Measurements from ENCODE around the gene HEXIM2. TPM values are rescaled to one million over a fixed set of nuclear protein-coding genes. Genes with fewer than 3 reads are reported as not detected.
"Not testable (repeated sequence)": the region's sequence is repeated elsewhere in the genome, so short reads cannot be mapped to it uniquely, and the experiment has no call there.

HEXIM2 gene
- total and polyA plus RNA-seq, 3 experiments from 2014 or later = 4.0 to 9.3 (median 7.7) TPM

DNA sequence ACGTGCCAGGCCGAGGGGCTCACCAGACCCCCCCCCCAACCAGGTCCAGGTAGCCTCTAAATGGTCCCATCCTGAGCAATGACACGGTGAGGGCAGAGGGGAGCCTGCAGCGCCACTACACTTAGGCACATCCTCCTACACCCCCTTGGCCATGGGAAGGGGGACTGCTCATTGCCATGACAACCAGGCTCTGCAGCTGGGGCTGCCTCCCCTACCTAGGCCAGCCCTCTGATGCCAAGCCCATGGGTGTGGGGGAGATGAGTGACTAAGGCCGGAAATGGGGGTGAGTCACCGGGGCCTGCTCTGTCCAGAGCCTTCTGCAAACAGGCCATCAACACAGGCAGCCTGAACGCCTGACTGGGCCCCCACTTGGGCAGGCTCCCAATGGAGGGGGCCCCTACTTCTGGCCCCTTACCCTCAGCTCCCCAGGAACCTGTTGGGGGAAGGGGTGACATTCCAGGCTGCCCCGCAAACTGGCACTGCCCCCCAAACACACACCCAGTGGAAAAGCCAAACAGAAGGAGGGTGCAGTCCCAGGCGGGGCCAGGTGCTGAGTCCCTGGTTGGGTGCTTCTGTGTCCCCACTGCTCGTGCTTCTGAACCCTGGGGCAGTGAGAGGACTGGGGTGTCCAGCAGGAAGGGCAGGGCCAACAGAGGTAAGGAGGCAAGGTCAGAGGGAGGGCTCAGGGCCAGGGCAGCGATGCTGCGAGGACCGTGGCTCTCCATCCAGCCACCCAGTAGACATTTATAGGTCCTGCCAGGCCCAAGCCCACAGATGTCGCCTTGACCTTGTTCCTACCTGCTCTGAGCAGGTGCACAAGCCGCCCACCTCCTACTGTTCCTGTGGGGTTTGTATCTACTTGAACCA is 37.5 kb upstream of the HEXIM2 start:
- no peaks in the 10 kb centered on the region for H3K4me1 ChIP-seq (ENCODE audit: insufficient read depth, low read length)
- peak in 1 of 5 donors; percentile 68 for DNase-seq
- H3K27ac Mint-ChIP-seq = peak overlapping the region in 1 of 8 donors; percentile 55
- H3K4me3 Mint-ChIP-seq = no peak overlapping the region
- POLR2A ChIA-PET = no interaction called here
- H3K27me3 Mint-ChIP-seq = no peaks in the 10 kb centered on the region
- no peaks in the 10 kb centered on the region for H3K9me3 ChIP-seq (ENCODE audit: low read length)
- CTCF ChIA-PET = interaction anchor here (0.5 to 1.9 kb wide), 2 partner anchors 11 to 61 kb away, joined by 4 to 10 read pairs; partner anchors contain the start of gene ACBD4
- H3K27me3 ChIP-seq (ENCODE audit: insufficient read depth, low read length, poor library complexity, severe bottlenecking) = no peaks in the 10 kb centered on the region
- H3K27ac ChIP-seq (ENCODE audit: low read depth, low read length) = no peak overlapping the region
- H3K36me3 ChIP-seq (ENCODE audit: insufficient read depth, low read length) = no peaks in the 10 kb centered on the region
- H3K4me3 ChIP-seq (ENCODE audit: low read length) = no peak overlapping the region
- peaks cover 0 to 3% (median 0%) of the 10 kb centered on the region in 3 donors for H3K4me1 Mint-ChIP-seq
- H3K36me3 Mint-ChIP-seq = no peaks in the 10 kb centered on the region
- no peaks in the 10 kb centered on the region for H3K9me3 Mint-ChIP-seq

DNA sequence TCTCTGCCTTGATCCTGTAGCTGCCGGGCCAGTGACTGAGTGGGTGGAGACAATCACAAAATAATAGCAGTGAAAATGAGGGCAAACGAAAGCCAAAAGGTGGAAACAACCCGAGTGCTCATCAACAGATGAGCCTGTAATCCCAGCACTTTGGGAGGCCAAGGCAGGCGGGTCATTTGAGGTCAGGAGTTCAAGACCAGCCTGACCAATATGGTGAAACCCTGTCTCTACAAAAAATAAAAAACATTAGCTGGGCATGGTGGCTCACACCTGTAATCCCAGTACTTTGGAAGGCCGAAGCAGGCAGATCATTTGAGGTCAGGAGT is 36.9 kb upstream of the HEXIM2 start:
- H3K9me3 ChIP-seq (ENCODE audit: low read length); H3K4me1 ChIP-seq (ENCODE audit: insufficient read depth, low read length); H3K27ac ChIP-seq (ENCODE audit: low read depth, low read length); DNase-seq; POLR2A ChIA-PET; H3K9me3 Mint-ChIP-seq; H3K36me3 ChIP-seq (ENCODE audit: insufficient read depth, low read length); H3K27me3 Mint-ChIP-seq; H3K4me3 Mint-ChIP-seq; H3K4me1 Mint-ChIP-seq; H3K36me3 Mint-ChIP-seq; H3K27me3 ChIP-seq (ENCODE audit: insufficient read depth, low read length, poor library complexity, severe bottlenecking); H3K4me3 ChIP-seq (ENCODE audit: low read length): not testable (repeated sequence)
- CTCF ChIA-PET = interaction anchor here (1.3 to 1.9 kb wide), 2 partner anchors 11 to 73 kb away, joined by 3 to 10 read pairs; partner anchors contain the start of gene ACBD4
- H3K27ac Mint-ChIP-seq = peak overlapping the region in 1 of 8 donors; percentile 70

DNA sequence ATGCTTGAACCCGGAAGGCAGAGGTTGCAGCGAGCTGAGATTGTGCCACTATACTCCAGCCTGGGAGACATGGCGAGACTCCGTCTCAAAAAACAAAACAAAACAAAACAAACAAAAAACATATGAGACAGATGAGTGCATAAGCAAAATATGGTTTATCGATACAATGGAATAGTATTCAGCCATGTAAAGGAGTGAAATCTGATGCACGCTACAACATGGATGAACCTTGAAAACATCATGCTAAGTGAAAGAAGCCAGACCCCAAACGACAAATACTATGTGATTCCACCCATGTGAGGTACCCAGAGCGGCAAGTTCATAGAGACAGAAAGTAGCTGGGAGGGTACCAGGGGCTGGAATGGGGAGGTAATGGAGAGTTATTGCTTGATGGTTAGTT is 36.2 kb upstream of the HEXIM2 start:
- Mint-ChIP-seq H3K27ac (no peak overlapping the region), H3K9me3 (no peaks in the 10 kb centered on the region), H3K4me3 (peak overlapping the region in 1 of 7 donors; percentile 64), H3K4me1 (peaks cover 0 to 3% (median 0%) of the 10 kb centered on the region in 3 donors), H3K36me3 (no peaks in the 10 kb centered on the region), H3K27me3 (no peaks in the 10 kb centered on the region)
- H3K4me3 ChIP-seq (ENCODE audit: low read length) = no peak overlapping the region
- H3K36me3 ChIP-seq (ENCODE audit: insufficient read depth, low read length) = no peaks in the 10 kb centered on the region
- no peak for DNase-seq
- POLR2A ChIA-PET = no interaction called here
- CTCF ChIA-PET = interaction anchor here (1.3 kb wide), 2 partner anchors 10 to 72 kb away, joined by 3 to 7 read pairs; partner anchors contain the start of gene ACBD4
- no peaks in the 10 kb centered on the region for H3K9me3 ChIP-seq (ENCODE audit: low read length)
- no peaks in the 10 kb centered on the region for H3K4me1 ChIP-seq (ENCODE audit: insufficient read depth, low read length)
- no peak overlapping the region for H3K27ac ChIP-seq (ENCODE audit: low read depth, low read length)
- no peaks in the 10 kb centered on the region for H3K27me3 ChIP-seq (ENCODE audit: insufficient read depth, low read length, poor library complexity, severe bottlenecking)

DNA sequence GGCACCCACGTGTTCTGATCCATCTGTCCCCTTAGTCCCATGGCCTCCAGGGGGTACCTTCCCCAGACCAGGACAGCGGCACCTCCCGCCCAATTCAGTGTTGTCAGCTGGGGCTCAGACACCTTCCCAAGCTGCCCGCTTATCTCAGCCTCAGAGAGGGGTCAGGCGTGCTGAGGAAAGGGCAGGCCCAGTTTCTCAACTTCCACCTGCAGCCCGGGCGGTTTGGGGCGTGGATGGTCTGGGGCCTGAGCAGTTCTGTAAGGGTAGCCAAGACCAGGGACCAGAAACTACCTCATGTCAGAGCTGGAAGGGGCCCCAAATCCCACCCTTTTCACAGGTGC is 34.5 kb upstream of the HEXIM2 start:
- peak in 1 of 5 donors; percentile 43 for DNase-seq
- Mint-ChIP-seq H3K36me3 (no peaks in the 10 kb centered on the region), H3K27ac (no peak overlapping the region), H3K4me1 (peaks cover 0 to 4% (median 3%) of the 10 kb centered on the region in 3 donors), H3K27me3 (peaks cover 0 to 4% of the 10 kb centered on the region in 2 donors), H3K9me3 (no peaks in the 10 kb centered on the region), H3K4me3 (no peak overlapping the region)
- no peak overlapping the region for H3K4me3 ChIP-seq (ENCODE audit: low read length)
- ChIA-PET CTCF (interaction anchor here (1.2 kb wide), 1 partner anchor 8 kb away, joined by 3 read pairs; the partner anchor contains the start of gene ACBD4), POLR2A (no interaction called here)
- H3K27ac ChIP-seq (ENCODE audit: low read depth, low read length) = no peak overlapping the region
- no peaks in the 10 kb centered on the region for H3K4me1 ChIP-seq (ENCODE audit: insufficient read depth, low read length)
- no peaks in the 10 kb centered on the region for H3K36me3 ChIP-seq (ENCODE audit: insufficient read depth, low read length)
- no peaks in the 10 kb centered on the region for H3K27me3 ChIP-seq (ENCODE audit: insufficient read depth, low read length, poor library complexity, severe bottlenecking)
- H3K9me3 ChIP-seq (ENCODE audit: low read length) = no peaks in the 10 kb centered on the region

DNA sequence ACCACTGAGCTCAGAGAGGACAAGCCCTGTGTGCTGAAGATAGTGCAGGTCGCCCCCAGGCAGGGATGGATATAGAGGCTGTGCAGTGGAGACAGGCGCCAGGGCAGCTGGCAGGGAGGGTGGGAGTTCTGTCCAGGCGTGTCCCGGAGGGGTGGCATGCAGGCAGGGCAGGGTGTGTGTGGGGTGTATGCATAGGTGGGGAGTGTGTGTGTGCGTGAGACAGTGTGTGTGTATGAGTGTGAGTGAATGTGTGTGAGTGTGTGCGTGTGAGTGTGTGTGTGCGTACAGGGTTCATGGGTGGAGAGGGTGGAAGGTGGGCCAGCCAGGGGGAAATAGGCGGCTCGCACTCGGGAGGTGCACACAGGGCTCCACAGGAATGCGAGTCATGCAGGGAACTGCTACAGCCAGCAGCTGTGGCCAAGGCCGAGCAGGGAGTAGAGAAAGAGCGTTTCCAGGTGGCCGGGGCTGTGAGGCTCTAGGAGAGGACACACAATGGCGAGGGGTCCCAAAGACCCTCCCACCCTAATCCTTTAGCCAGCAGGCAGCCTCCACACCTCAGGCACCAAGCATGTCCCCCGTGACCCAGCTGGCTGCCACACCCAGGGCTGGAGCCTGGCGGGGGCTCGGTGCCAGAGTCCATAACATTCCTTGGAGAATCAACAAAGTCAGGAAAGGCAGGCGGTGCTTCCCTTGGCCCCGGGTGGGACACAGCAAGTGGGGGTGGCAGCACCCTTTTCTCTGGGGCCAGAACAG is 34.0 kb upstream of the HEXIM2 start:
- no peak overlapping the region for H3K27ac ChIP-seq (ENCODE audit: low read depth, low read length)
- Mint-ChIP-seq H3K36me3 (no peaks in the 10 kb centered on the region), H3K27ac (no peak overlapping the region), H3K4me3 (no peak overlapping the region), H3K9me3 (no peaks in the 10 kb centered on the region), H3K27me3 (peaks cover 0 to 4% of the 10 kb centered on the region in 2 donors), H3K4me1 (peaks cover 0 to 4% (median 3%) of the 10 kb centered on the region in 3 donors)
- H3K9me3 ChIP-seq (ENCODE audit: low read length) = no peaks in the 10 kb centered on the region
- H3K4me1 ChIP-seq (ENCODE audit: insufficient read depth, low read length) = no peaks in the 10 kb centered on the region
- H3K4me3 ChIP-seq (ENCODE audit: low read length) = no peak overlapping the region
- no peak for DNase-seq
- no peaks in the 10 kb centered on the region for H3K27me3 ChIP-seq (ENCODE audit: insufficient read depth, low read length, poor library complexity, severe bottlenecking)
- H3K36me3 ChIP-seq (ENCODE audit: insufficient read depth, low read length) = no peaks in the 10 kb centered on the region
- ChIA-PET CTCF (interaction anchor here (1.2 kb wide), 1 partner anchor 8 kb away, joined by 3 read pairs; the partner anchor contains the start of gene ACBD4), POLR2A (no interaction called here)

DNA sequence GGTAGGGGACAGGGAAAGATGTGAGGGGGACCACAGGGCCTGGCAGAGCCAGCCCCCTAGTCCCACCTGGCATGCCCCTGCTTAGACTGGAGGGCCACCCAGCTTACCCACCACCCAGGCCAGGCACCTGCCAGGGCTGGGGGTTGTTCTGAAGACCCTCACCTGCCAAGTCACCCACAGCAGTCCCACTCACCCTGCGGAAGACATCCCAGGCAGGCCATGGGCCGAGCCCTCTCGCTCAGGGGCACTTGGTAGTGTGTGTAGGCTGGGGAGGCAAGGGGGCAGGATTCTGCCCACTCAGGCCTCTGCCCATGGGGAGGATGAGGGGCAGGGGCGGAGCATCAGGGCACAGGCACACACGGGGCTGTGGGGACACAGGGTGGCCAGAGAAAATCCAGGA is 33.3 kb upstream of the HEXIM2 start:
- peaks cover 0 to 4% of the 10 kb centered on the region in 2 donors for H3K27me3 Mint-ChIP-seq
- Histone ChIP-seq H3K27ac (ENCODE audit: low read depth, low read length) (no peak overlapping the region), H3K27me3 (ENCODE audit: insufficient read depth, low read length, poor library complexity, severe bottlenecking) (no peaks in the 10 kb centered on the region), H3K36me3 (ENCODE audit: insufficient read depth, low read length) (no peaks in the 10 kb centered on the region), H3K4me3 (ENCODE audit: low read length) (no peak overlapping the region), H3K4me1 (ENCODE audit: insufficient read depth, low read length) (no peaks in the 10 kb centered on the region), H3K9me3 (ENCODE audit: low read length) (no peaks in the 10 kb centered on the region)
- CTCF ChIA-PET = no interaction called here
- no peak for DNase-seq
- no peak overlapping the region for H3K4me3 Mint-ChIP-seq
- H3K4me1 Mint-ChIP-seq = peaks cover 0 to 9% (median under 1%) of the 10 kb centered on the region in 3 donors
- peaks cover 0 to 2% (median 0%) of the 10 kb centered on the region in 3 donors for H3K36me3 Mint-ChIP-seq
- H3K9me3 Mint-ChIP-seq = no peaks in the 10 kb centered on the region
- no peak overlapping the region for H3K27ac Mint-ChIP-seq
- POLR2A ChIA-PET = no interaction called here

DNA sequence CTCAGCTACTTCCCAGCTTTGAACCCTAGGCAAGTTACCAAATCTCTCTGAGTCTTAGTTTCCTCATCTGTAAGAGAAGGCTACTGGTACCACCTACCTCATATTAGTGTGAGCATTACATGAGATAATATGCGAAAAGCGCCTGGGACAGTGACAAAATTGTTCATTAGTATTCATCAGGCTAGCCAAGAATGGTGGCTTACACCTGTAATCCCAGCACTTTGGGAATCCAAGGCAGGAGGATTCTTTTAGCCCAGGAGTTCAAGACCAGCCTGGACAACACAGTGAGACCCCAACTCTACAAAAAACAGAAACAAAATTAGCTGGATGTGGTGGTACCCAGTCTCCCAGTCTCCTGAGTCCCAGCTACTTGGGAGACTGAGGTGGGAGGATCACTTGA is 32.7 kb upstream of the HEXIM2 start:
- Mint-ChIP-seq H3K36me3 (peaks cover 0 to 2% (median 0%) of the 10 kb centered on the region in 3 donors), H3K9me3 (no peaks in the 10 kb centered on the region), H3K27me3 (peaks cover 0 to 4% of the 10 kb centered on the region in 2 donors), H3K27ac (no peak overlapping the region), H3K4me3 (peak overlapping the region in 1 of 7 donors; percentile 70), H3K4me1 (peaks cover 2 to 13% (median 4%) of the 10 kb centered on the region in 3 donors)
- ChIA-PET CTCF (interaction anchor here (2.6 to 9.7 kb wide), 2 partner anchors 21 to 69 kb away, joined by 9 to 315 read pairs; partner anchors contain the start of gene HEXIM1), POLR2A (no interaction called here)
- no peak overlapping the region for H3K4me3 ChIP-seq (ENCODE audit: low read length)
- no peak for DNase-seq
- no peaks in the 10 kb centered on the region for H3K9me3 ChIP-seq (ENCODE audit: low read length)
- H3K27ac ChIP-seq (ENCODE audit: low read depth, low read length) = no peak overlapping the region
- no peaks in the 10 kb centered on the region for H3K36me3 ChIP-seq (ENCODE audit: insufficient read depth, low read length)
- no peaks in the 10 kb centered on the region for H3K27me3 ChIP-seq (ENCODE audit: insufficient read depth, low read length, poor library complexity, severe bottlenecking)
- no peaks in the 10 kb centered on the region for H3K4me1 ChIP-seq (ENCODE audit: insufficient read depth, low read length)
